ENCODE measurements around the gene MBNL3.

MBNL3 gene

GRCh38 chrX:132413459-132413858, 75.4 kb downstream of the MBNL3 start:
- DNase-seq = no peak

DNA sequence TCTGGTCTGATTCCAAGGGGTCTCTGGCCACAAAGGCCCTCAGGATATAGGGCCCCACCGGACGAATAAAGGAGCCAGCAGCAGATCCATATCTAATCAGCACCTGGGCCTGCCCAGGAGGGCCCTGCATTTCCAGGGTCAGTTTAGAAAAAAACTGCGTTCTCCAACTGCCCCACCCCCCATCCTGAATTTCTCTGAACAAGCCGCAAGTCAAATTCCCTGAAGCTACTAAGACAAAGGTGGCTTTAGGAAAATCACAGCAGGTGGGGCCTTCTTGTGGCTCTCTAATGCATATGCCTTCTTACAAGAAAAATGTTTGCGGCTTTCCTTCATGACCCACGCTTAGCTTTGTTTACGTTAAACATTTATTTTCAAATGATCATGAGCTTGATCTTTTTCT, 76.6 kb downstream of the MBNL3 start:
- no peak for DNase-seq

DNA sequence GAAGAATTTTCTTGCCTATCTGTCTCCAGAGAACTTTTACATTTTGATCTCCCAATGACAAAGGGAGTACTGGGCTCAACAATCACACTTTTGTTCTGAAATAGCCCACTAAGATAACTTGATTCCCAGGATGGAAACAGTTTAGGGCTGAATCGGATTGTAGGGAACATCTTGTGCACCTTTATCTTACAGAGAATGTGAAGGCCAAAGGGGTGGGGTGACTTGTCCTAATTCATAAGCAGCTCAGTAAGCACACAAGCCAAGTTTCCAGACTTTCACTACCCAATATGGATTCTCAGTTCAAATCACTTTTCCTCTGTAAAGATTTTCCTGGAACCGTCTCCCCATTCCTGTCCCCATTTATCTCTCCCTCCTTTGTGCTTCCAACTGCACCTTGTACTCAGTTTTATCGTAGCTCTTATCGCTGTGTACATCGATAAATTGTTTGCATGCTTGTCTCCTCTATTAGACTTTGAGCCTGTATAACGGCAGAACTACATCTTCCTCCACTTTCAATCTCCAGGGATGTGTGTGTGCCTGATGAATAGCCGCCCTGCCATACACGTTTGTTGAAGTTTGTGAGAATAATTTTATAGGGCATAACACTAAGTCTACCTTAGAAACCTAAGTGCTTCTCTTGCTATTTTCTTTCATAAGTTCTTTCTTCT, 77.4 kb downstream of the MBNL3 start:
- no peak for DNase-seq

DNA sequence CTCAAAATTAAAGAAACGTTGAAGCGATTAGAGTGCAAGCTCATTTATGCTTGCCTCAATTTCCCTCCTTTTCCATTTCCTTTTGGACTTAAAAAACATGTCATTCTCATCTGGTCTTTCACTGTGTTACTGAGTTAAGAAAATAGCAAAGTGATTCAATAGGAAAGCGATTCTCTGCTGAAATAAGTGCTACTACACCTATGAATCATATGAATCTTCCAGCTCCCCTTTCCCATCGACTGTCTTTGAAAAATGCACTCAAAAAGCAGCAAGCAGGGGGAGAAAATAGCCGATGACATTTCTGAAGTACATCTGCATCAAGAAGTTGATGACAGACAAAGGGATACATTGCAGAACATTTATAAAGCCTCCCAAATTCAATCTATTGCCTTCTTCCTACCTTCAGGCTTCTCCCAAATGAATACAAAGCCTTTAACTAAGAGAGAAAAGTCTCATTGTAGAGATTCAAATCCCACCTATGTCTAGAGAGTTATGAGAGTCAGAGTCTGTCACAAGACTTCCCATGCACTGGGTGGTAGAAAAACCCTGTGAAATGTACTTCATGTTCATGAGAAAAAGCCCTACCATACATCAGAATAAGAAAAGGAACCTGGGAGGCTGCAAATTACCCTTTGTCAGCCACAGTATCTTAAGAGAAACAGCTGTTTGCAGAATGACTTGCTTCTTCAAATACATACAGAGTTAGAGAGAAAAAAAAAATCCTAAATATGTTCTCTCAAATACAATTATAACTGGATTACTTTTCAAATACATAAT, 78.9 kb downstream of the MBNL3 start:
- no peak for DNase-seq

DNA sequence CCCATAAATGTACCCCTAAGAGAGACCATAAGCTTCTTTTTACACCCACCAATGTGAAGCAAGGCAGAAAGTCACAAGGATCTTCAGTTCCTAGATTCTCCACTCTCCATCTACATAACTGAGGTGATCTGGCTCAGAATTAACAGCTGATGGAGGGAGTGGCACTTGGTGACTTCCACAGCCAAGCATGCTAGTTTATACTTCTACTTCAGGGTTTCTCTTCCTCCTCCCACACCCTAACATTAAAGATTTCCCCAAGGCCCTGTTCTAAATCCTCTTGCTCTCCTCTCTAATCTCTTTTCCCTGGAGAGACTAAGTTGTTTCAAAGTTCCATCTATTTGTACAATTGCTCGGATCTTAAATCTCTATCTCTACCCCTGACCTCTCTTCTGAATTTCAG, 81.1 kb downstream of the MBNL3 start:
- DNase-seq = no peak

DNA sequence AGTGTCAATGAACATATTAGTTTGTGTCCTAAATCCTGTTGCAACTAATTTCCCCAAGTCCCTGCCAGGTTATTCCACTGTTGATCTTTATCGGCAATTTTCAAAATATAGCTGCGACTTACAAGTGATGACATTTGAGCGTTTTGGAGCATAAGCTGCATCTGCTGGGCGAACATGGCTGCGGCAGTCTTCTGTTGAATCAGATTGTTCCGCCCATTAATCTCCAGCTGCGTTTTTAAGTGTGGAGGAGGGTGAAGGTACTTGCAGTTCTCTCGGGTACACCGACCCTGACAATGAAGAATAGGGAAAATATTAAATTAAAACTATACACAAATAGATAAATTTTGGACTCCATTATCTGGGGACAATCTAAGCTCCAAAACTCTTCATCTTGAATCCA, 82.7 kb downstream of the MBNL3 start:
- DNase-seq = no peak

DNA sequence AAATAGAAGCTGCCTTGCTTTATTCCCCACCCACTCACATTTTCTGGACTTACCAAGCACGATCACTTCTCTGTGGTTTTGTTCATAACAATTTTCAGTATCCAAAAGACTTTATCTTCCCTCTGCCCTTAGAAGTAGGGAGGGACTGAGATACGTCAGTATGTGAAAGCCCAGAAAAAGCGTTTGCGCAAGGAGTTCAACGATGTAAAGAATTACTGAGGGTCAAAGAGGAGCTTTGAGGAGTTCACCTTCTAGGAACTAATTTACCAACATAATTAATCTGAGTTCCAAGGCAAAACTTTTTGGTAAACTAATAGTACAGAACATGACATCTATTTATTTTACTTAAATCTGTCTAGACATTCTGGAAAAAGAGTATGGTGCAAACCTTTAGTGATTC, 84.6 kb downstream of the MBNL3 start:
- no peak for DNase-seq

- DNase-seq = no peak
Measured at GRCh38 chrX:132401935-132402334, 86.9 kb downstream of the MBNL3 start.

- no peak for DNase-seq
Measured at GRCh38 chrX:132400706-132401105, 88.1 kb downstream of the MBNL3 start.

GRCh38 chrX:132395645-132396044, 93.2 kb downstream of the MBNL3 start:
- no peak for DNase-seq

- DNase-seq = no peak
Measured at GRCh38 chrX:132395026-132395425, 93.8 kb downstream of the MBNL3 start.

GRCh38 chrX:132394591-132394990, 94.2 kb downstream of the MBNL3 start:
- no peak for DNase-seq

- DNase-seq = no peak
Measured at GRCh38 chrX:132393992-132394391, 94.8 kb downstream of the MBNL3 start.

DNA sequence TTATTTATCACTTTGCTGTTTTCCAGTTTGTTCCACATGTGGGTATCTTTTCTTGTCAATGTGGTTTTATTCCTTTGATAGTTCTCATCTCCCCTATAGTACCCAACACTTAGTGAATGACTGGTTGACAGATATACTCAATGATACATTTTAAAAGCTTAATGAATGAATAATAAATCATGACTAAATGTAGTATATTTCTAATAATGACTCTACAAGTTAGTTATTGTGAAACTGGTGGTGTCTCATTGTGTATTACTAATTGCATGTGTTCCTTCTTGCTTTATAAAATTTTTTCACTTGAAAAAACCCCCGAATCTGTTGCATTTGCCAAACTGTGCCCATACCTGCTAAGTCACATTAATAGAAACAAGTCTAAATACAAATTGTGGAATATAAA, 95.4 kb downstream of the MBNL3 start:
- DNase-seq = no peak

DNA sequence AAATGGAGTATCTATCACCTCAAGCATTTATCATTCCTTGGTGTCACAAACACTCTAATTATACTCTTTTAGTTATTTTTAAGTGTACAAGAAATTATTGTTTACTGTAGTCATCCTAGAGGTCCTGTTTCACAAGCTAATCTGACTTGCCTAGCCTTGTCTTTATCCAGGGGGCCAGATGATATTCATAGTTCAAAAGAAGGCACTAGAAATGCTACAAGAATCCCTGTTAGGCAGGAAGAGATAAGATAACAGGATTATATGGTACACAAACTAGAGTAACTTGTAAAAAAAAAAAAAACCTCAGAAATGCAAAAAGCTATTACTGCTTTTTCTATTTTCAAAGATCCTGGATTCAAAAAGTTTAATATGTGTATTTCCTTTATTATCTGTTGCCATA, 95.8 kb downstream of the MBNL3 start:
- no peak for DNase-seq

DNA sequence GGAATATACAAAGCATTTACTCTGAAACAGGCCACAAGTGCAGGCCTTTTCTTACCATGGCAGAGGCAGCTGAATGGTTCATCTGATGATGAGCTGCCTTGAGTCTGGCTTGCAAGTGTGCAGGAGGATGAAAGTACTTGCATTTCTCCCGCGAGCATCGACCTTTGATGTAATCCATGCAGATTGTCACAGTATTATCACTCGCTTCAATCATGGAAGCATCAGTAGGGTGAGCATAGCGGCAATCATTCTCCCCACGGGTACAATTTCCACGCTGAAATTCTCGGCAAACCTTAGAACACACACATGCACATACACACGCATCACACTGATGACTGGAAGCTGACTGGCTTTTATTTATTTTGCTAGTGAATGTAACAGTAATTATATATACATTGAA, 98.0 kb downstream of the MBNL3 start:
- no peak for DNase-seq

GRCh38 chrX:132389480-132389879, 99.4 kb downstream of the MBNL3 start:
- no peak for DNase-seq

DNA sequence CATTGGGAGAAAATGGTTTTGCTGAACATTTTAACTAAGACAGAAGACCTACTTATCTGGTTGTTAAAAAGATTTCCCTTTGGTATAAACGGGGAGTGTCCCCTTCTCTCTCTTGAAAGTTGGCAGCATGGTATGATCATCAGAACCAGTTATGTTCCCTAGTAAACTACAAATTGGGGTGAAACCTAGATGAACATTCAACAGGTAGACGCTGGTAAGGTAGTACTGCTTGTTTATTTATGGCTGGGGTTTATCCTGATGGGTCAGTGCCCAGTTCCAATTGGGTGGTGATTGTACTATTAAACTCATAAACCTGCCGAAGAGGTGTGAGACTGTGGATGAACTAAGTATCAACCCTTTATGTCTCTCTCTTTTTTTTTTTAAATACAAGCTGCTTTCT, 100.5 kb downstream of the MBNL3 start:
- no peak for DNase-seq

DNA sequence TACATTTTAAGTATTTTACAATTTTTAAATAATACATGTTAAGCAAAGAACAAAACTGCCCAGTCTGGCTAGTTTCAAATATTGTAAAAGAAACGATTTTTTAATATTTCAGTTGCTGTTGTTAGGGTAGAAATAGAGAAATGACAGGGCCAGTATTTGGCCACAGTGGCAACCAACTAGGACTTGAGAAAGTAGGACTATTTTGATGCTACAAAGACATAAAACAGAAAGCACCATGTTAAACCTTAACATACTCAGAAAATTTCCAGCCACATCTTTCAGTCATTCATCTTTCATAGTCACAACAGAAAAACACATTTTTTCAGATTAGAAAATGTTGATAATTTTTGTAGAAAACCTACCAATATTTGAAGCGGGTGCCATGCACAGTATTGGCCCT, 104.5 kb downstream of the MBNL3 start:
- no peak for DNase-seq

- DNase-seq = no peak
Measured at GRCh38 chrX:132382068-132382467, 106.8 kb downstream of the MBNL3 start.

DNA sequence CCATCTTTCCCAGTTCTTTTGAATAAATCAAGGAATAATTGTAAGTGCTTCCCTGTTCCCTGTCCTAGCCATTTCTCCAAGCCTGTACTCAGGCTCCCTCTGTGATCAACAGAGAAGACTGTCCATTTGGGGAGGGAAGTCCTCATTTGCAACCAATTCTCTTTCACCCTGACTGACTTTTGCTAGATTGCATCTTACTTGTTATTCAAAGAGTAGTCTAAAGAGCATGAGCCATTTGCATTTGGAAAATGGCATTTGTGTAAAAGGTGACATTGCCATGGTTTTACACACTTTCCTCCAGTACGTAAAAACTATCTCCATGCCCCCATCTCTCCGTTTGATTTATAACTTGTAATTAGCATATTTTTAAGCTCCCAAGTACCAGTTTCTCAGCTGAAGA, 110.6 kb downstream of the MBNL3 start:
- DNase-seq = no peak

DNA sequence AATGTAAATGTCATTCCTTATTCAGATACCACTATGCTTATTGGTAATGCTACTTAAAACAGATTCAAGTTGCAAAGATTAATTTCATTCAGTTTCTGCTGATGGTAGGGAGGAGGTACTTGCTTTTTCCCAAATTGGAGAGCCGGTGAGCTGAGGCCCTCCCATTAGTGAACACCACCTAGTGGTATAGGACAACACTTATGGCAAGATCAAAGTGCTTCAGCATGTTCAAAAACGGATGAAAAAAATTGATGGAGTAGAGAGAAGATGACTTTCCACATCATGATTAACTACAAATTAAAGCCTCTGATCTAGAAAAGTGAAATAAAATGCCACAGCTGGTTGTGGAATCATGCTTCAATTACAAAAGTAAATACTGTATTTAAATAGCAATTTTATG, 112.9 kb downstream of the MBNL3 start:
- no peak for DNase-seq

GRCh38 chrX:132373610-132374009, 115.2 kb downstream of the MBNL3 start:
- no peak for DNase-seq

- DNase-seq = no peak
Measured at GRCh38 chrX:132369617-132370326, 119.1 kb downstream of the MBNL3 start.
